Stimulated activated CD8-positive, alpha-beta memory T cell treated with anti-CD3 and anti-CD28 coated beads, Interleukin-4, amount 100 ng/mL, for 48 hours (primary cell): ENCODE data around the gene TTYH2.

Experiments used
- DNase-seq: peaks from one replicate; pipeline ENCODE4 v3.0.0-alpha.2; 2020

TTYH2 gene

DNA sequence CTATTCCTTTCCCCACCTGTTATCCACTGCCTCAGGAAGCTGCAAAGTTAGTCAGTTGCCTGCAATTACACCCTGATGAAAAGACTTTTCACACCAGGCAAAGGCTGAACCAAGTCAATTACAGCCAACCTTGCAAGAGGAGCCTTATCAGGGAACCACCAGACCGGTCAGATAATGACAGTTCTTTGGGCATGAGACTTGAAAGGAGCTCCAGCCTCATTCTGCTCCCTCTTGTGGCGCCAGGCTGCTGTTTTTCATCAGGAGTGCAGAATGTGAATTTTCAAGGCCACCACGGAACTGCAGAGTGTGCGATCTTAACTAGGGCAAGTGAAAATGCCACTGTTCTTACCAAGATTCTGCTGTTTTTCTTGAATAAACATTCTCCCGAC, 83.2 kb downstream of the TTYH2 start:
- peak; percentile 57 for DNase-seq

DNA sequence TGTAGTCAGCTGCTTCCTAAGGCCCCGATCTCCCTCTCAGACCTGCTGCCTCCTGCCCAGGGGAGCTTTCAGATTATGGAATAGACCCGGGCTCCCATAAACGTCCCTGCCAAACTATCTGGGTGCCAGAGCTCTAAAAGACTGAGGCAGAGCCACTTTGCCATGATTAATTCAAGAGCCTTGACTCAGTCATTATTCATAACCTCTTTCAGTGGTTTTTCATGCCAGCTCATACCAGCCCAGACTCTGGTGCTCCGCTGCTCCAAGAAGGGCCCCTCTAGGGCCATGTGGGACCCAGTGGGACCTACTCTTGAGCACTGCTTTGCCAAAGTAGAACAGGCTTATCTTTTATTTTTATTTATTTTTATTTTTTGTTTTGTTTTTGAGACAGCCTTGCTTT, 84.6 kb downstream of the TTYH2 start:
- peak; percentile 69 for DNase-seq

DNA sequence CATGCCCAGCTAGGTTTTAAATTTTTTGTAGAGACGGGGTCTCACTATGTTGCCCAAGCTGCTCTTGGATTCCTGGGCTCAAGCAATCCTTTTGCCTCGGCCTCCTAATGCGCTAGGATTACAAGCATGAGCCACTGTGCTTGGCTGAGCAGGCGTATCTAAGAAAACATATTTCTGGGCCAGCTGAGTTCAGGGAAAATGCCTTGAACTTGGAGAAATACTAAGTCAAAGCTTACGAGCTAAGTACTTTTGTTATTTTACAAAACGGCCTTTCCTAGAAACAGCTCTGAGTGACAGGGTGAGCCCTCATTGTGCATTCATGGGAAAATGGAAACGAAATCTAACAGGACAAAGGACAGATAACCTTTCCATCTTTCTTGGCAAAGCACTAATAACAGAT, 85.4 kb downstream of the TTYH2 start:
- DNase-seq, result no peak

DNA sequence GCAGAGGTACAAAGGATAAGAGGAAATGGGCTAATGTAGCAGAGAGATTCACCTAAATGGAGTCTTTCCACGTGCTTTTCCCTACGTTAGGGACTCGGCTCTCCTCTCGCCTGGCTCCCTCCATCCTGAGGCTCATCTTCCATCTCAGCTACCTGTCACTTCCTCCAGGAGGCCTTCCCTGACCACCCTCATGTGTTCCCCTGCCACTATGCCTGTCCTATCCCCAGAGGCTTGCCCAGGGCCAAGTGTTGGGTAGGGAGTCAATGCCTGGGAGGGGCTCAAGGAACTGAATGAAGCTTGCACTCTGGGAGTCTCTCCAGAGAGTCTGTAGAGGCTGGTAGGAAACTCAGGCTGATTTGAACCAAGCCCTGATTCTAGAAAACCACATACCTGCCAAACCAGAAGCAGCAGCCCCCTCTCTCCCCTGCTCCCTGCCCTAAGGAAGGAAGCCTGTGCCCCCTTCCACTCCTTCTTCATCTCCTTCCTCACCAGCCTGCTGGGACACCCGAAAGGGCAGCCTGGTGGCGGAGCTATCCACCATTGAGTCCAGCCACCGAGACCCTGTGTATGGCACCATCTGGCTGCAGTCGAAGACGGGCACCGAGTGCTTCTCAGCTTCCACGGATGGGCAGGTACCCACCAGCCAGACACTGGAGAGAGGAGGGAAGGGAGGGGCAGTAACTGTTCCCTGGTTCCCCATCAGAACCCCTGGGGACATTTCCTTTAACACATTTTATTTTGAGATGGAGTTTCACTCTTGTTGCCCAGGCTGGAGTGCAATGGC, 86.0 kb downstream of the TTYH2 start:
- no peak for DNase-seq

DNA sequence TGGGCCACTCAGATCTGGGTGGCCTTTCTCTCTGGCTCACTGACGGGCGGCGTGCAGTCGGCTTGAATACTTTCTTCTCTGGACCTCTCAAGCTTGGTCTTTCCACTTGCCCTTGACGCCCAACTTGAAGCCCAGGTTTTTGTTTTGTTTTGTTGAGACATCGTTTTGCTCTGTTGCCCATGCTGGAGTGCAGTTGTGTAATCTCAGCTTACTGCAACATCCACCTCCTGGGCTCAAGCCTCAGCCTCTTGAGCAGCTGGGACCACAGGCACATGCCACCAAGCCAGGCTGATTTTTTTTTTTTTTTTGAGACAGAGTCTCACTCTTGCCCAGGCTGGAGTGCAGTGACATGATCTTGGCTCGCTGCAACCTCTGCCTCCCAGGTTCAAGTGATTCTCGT, 89.9 kb downstream of the TTYH2 start:
- no peak for DNase-seq

DNA sequence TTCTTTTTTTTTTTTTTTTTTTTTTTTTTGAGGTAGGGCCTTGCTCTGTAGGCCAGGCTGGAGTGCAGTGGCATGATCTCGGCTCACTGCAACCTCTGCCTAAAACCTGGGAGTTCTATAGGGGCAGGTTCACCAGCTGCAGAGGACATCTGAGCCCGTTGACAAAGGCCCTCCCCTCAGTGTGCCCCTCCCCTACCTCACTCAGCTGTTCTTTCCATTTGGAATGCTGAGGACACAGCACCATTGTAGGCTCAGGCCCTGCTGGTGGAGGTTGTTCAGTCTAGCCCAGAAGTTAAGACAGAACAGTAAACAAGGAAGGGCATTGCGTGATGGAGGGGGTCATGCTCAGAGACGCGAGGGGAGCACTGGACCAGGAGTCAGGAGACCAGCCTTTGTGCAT, 90.8 kb downstream of the TTYH2 start:
- DNase-seq, result no peak

DNA sequence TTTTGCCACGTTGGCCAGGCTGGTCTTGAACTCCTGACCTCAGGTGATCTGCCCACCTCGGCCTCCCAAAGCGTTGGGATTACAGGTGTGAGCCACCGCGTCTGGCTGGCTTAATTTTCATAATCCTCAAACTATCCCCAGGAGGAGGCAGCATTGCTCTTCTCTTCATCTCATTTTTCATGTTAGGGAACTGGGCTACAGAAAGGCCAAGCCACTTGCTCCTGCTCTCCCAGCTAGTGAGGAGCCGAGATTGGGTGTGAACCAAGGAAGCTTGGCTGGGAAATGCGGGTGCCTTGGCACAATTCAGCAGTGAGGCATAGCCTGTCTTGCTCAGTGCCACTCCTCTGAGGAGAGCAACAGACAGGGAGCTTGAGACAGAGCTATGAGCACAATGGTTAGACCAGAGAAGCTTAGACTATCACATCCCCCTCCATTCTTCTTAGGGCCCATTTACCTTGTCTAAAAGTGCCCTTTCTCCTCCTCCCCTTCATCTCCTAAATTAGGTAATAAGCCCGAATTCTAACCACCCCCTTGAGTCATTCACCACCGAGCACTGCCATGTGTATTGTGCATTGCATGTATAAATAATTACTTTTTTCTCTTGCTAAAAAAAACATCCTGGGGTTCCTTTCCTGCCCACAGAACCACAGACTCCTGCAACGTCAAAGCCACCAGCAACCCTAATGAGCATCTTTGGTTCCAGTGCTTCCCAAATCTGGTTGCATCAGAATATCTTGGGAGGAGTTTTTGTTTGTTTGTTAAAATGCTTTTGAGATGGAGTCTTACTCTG, 92.7 kb downstream of the TTYH2 start:
- no peak for DNase-seq

DNA sequence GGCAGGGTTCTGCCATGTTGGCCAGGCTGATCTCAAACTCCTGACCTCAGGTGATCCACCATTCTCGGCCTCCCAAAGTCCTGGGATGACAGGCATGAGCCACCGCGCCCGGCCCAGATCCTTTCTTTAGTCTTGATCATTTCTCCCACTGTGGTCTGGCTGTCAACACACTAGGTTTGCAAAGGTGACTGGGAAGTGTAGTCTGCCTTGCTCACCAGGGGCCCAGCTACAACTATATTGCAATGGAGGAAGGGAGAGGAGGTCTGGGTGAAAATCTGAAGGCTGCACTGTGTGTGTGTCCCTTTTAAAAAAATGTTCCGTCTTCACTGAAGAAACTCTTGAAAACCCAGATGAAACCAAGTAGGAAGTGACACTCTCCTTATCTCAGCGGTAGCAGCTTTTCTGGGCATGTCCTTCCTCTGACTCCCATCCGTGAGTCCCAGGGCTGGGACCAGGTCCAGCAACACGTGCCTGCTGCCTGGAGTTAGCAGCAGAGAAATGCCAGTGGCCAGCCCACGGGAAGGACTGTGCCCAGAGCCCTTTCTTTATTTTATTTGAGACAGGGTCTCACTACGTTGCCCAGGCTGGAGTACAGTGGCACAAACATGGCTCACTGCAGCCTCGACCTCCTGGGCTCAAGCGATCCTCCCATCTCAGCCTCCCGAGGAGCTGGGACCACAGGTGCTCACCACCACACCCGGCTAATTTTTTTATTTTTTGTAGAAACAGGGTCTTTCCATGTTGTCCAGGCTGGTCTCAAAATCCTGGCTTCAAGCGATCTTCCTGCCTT, 94.8 kb downstream of the TTYH2 start:
- DNase-seq, result no peak

DNA sequence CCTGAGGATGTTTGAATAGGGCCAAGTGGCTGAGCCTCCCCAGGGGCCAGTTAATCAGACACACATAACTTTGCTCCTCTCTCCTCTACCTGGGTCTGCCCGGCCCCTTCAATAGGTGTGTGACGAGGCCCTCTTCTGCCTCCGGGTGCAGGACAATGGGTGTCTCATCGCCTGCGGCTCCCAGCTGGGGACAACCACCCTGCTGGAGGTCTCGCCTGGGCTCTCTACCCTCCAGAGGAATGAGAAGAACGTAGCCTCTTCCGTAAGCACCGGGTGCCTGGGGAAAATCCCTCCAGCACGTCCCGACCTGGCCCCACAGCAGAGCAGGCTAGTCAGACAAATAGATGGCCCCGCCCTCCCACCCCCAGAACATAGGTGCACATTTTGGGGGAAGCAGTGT, 96.5 kb downstream of the TTYH2 start:
- DNase-seq, result no peak
